Testis (tissue), 3 donors: ENCODE results near the gene PROSER2. TPM values are rescaled to one million over a fixed set of nuclear protein-coding genes. Genes with fewer than 3 reads are reported as not detected.

Source experiments
- DNase-seq: peaks from one replicate; pipeline ENCODE4 v3.0.0-alpha.2; 2019
- H3K27ac ChIP-seq, 2 donors: fragments of 200-600 bp; sonication (generic); one replicate each; pipeline ENCODE4 v1.5.1; 2019
- H3K27me3 ChIP-seq: fragments of 200-600 bp; sonication (generic); one replicate; pipeline ENCODE4 v1.5.1; 2019
- H3K36me3 ChIP-seq: fragments of 200-600 bp; sonication (generic); one replicate; pipeline ENCODE4 v1.5.1; 2017; ENCODE audit warnings: low read depth; ENCODE audit errors: missing control alignments
- H3K4me1 ChIP-seq: fragments of 200-600 bp; sonication (generic); one replicate; pipeline ENCODE4 v1.5.1; 2019
- H3K4me3 ChIP-seq, 2 donors: fragments of 200-600 bp; sonication (generic); one replicate each; pipeline ENCODE4 v1.5.1; 2017 to 2019
- H3K9me3 ChIP-seq: fragments of 200-600 bp; sonication (generic); one replicate; pipeline ENCODE4 v1.5.1; 2017
- POLR2A ChIP-seq: fragments of 450-650 bp; IDR thresholded peaks from one replicate; pipeline ENCODE4 v1.6.1; 2017; ENCODE audit warnings: antibody characterized with exemption, mild to moderate bottlenecking, moderate library complexity
- WGBS, 2 donors: methylation state at CpG; one replicate each; pipeline ENCODE4 v1.1.5; 2018; 5-methylcytosine and 5-hydroxymethylcytosine counted together
- intact Hi-C: fragments of 100-400 bp; cut with DNase I; formaldehyde crosslinking; loops from one replicate; pipeline ENCODE4 v1.15.1; 2023; ENCODE audit warnings: low total_unique reads
- polyA plus RNA-seq: library from polyadenylated mRNA; stranded (reverse); fragments of 350-450 nt; fragmentation: Illumina TruSeq; extraction: RNeasy Lipid Tissue Mini Kit (QIAGEN cat#74804); gene quantifications from one replicate; pipeline ENCODE4 v1.2.3, GENCODE V29; 2014; ENCODE audit warnings: low read depth, low replicate concordance; ENCODE audit not compliant: insufficient read depth
- total RNA-seq, 2 donors: library from RNA; depleted of rRNA; stranded (reverse); fragments of >200 nt; gene quantifications; one replicate each; pipeline ENCODE4 v1.2.3, GENCODE V29; 2016
- TF ChIP-seq, protein P1 (sequence below), 3 experiments: fragments of 450-650 bp in 2 of 3; fragments of 200-600 bp in 1 of 3; sonication (generic) in 1 of 3; IDR thresholded peaks; one replicate each; pipeline ENCODE4 v1.5.1; 2016 to 2019; ENCODE audit warnings: antibody characterized with exemption in 3 of 3, mild to moderate bottlenecking in 2 of 3, moderate library complexity in 1 of 3

PROSER2 gene
- total and polyA plus RNA-seq, 3 donors from 2014 or later = 7.8 to 21.4 (median 15.6) TPM

DNA sequence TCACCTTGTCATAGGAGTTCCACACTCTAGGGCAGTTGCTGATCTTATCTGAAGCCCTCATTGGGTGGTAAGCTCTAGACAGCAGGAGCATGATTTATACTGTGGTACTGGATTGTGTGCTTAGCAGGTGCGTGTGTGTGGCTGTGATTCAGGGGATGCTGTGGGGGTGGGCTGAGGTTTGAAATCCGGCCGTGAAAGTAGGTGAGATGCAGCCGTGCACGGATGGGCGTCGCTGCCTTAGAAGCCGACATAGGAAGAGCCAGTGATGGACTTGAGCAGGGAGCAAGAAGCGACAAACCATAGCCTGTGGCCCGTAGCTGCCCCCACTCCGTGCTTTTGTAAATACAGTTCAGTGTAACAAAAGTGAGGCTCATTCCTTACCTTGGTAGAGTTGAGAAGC, 38.2 kb downstream of the PROSER2 start:
- Histone ChIP-seq H3K27me3 (no peaks in the 10 kb centered on the region), H3K4me1 (no peaks in the 10 kb centered on the region), H3K27ac (no peak overlapping the region), H3K36me3 (no peaks in the 10 kb centered on the region), H3K4me3 (no peak overlapping the region), H3K9me3 (no peaks in the 10 kb centered on the region)
- TF ChIP-seq, protein P1, sequence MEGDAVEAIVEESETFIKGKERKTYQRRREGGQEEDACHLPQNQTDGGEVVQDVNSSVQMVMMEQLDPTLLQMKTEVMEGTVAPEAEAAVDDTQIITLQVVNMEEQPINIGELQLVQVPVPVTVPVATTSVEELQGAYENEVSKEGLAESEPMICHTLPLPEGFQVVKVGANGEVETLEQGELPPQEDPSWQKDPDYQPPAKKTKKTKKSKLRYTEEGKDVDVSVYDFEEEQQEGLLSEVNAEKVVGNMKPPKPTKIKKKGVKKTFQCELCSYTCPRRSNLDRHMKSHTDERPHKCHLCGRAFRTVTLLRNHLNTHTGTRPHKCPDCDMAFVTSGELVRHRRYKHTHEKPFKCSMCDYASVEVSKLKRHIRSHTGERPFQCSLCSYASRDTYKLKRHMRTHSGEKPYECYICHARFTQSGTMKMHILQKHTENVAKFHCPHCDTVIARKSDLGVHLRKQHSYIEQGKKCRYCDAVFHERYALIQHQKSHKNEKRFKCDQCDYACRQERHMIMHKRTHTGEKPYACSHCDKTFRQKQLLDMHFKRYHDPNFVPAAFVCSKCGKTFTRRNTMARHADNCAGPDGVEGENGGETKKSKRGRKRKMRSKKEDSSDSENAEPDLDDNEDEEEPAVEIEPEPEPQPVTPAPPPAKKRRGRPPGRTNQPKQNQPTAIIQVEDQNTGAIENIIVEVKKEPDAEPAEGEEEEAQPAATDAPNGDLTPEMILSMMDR (IDR thresholded peaks at IDR 0.05) = no peak
- no peak for TF ChIP-seq POLR2A
- no peak for DNase-seq
- intact Hi-C loops = no loop called here
- 93 to 94% methylated on average over 11 of the region's 11 CpGs for WGBS, 2 donors

DNA sequence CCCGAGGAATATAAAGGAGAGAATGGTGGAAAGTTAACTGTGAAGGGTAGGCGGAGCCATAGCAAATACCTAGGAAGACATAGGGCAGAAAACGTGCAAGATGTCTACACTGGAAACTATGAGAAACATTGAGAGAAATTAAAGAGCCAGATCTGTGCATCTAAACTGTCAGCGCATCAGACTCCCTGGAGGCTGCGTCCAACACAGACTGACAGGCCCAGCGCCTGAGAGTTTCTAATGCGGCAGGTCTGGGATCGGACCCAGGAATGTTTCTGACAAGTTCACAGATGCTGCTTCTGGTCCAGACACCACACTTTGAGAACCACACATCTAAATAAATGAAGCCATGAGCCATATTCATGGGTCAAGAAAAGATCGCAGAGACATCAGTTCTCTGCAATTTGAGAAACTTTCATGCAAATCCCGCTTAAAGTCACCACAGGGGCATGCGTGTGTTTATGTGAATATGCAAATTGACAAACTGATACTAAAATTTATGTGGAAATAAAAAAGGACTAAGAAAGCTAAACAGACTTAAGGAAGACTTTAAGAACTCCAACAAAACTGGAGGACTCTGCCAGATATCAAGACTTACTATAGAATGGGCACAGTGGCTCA, 38.8 kb downstream of the PROSER2 start:
- no peak overlapping the region for H3K27ac ChIP-seq
- H3K4me1 ChIP-seq = no peaks in the 10 kb centered on the region
- no peak overlapping the region for H3K4me3 ChIP-seq
- no peaks in the 10 kb centered on the region for H3K9me3 ChIP-seq
- no peaks in the 10 kb centered on the region for H3K27me3 ChIP-seq
- DNase-seq = no peak
- TF ChIP-seq, protein P1 (IDR thresholded peaks at IDR 0.05) = no peak
- TF ChIP-seq POLR2A = no peak
- intact Hi-C loops = no loop called here
- 91 to 93% methylated on average over 11 of the region's 11 CpGs for WGBS, 2 donors
- no peaks in the 10 kb centered on the region for H3K36me3 ChIP-seq

DNA sequence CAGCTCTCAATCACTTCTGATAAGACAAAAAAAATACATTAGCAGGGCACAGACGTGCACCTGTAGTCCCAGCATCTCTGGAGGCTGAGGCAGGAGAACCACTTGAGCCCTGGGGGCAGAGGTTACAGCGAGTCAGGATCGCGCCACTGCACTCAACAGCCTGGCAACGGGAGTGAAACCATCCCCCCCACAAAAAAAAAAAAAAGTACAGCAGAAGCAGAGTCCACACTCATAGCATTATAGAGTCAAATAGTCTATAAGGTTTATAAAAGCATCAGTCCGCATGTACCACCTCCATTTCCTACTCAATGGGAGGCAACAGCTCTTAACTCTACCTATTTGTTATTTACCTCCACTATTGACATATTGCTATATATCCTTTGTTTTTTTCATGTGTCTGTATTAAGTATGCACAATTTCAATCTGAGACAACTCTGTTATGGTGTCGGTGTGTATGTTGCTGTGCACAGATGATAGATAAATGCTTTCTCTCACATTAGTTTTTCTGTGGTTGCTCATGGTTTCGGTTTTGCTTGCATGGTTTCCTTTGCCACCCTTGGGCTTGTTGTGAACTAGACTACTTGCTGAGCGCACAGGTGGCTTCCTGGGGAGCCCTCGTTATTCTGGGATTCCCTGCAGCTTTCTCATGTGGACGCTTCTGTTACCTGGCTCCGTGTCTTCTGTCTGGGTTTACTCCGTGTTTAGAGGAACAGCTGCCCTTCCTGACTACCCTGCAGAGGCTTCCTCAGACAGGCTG, 40.4 kb downstream of the PROSER2 start:
- TF ChIP-seq POLR2A = no peak
- H3K9me3 ChIP-seq = no peaks in the 10 kb centered on the region
- no peak overlapping the region for H3K27ac ChIP-seq
- intact Hi-C loops = no loop called here
- H3K36me3 ChIP-seq = no peaks in the 10 kb centered on the region
- no peaks in the 10 kb centered on the region for H3K27me3 ChIP-seq
- no peak overlapping the region for H3K4me3 ChIP-seq
- DNase-seq = no peak
- H3K4me1 ChIP-seq = no peaks in the 10 kb centered on the region
- WGBS, 2 donors = 90% methylated on average over 13 of the region's 13 CpGs

DNA sequence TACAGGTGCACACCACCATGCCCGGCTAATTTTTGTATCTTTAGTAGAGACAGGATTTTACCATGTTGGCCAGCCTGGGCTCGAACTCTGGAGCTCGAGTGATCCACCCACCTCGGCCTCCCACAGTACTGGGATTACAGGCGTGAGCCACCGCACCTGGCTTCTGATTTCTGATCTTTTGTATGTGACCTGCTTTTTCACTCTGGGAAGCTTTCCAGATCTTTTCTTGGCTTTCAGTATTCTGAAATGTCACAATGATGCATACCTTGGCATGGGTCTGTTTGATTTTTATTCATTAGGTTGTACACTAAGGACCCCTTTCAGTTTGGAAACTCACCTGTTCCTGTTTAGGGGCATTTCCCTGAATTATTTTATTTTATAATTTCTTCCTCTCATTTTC, 41.6 kb downstream of the PROSER2 start:
- H3K36me3 ChIP-seq = no peaks in the 10 kb centered on the region
- no peak overlapping the region for H3K4me3 ChIP-seq
- no peaks in the 10 kb centered on the region for H3K27me3 ChIP-seq
- DNase-seq = no peak
- WGBS, 2 donors = 76 to 81% methylated on average over 6 of the region's 6 CpGs
- no peaks in the 10 kb centered on the region for H3K9me3 ChIP-seq
- intact Hi-C loops = no loop called here
- no peaks in the 10 kb centered on the region for H3K4me1 ChIP-seq
- TF ChIP-seq, protein P1 (IDR thresholded peaks at IDR 0.05) = no peak
- no peak for TF ChIP-seq POLR2A
- no peak overlapping the region for H3K27ac ChIP-seq

DNA sequence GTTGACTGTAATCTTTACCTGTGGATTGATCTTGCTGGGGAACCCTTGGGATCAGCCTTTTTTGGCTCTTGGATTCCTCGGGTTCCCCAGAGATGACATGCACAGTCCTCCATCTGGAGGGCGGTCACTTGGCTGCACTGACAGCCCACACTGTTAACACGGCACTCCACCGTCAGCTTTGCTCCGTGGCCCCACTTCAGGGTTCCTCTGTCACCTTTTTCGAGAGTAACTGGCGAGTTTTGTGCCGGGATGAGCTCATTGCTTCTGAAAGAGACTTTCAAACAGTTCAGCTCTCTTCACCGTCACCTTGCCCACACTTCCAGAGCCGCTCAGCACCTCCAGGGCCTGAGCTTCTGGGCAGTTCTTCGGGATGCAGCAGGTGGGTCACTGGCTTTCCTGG, 42.4 kb downstream of the PROSER2 start:
- Histone ChIP-seq H3K4me3 (no peak overlapping the region), H3K9me3 (no peaks in the 10 kb centered on the region), H3K27me3 (no peaks in the 10 kb centered on the region), H3K27ac (no peak overlapping the region), H3K4me1 (no peaks in the 10 kb centered on the region), H3K36me3 (no peaks in the 10 kb centered on the region)
- 82 to 90% methylated on average over 11 of the region's 11 CpGs for WGBS, 2 donors
- intact Hi-C loops = no loop called here
- DNase-seq = no peak
- no peak for TF ChIP-seq POLR2A
